Measurements from ENCODE around the gene TTLL6. TPM values are rescaled to one million over a fixed set of nuclear protein-coding genes. Genes with fewer than 3 reads are reported as not detected.

Gene TTLL6
- total and polyA plus RNA-seq, 4 donors = 0.02 to 0.08 TPM; not detected in 2

DNA sequence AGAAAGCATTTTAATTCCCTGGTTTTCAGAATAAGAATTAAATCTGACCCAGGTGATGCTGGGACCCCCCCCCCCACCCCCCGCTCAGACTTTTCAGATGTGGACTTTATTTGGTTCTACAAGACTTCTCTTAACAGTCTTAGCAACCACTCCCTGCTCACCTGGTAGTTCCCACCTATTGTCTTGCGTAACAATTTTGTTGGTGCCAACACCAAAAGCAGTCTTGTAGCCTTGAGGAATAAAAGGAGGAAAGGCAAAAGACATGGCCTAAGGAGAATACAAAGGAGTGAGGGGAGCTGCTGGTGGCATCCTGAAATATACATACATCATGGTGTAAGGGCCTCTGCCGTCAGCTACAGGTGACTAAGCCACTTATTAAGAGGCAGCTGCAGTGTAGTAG lies 5.0 kb downstream of the TTLL6 start:
- Histone ChIP-seq H3K27me3 (ENCODE audit: control insufficient read depth in 4 of 4, insufficient read depth in 4 of 4, low read length in 3 of 4) (no peaks in the 10 kb centered on the region), H3K9me3 (ENCODE audit: control insufficient read depth in 4 of 4, low read length in 3 of 4) (no peaks in the 10 kb centered on the region), H3K4me3 (ENCODE audit: low read depth in 1 of 3, low read length in 3 of 3) (no peak overlapping the region), H3K9ac (ENCODE audit: low read depth in 1 of 2, low read length in 2 of 2) (no peak overlapping the region), H3K36me3 (ENCODE audit: control insufficient read depth in 4 of 4, insufficient read depth in 3 of 4, low read depth in 1 of 4, low read length in 3 of 4) (no peaks in the 10 kb centered on the region), H3K4me1 (ENCODE audit: control insufficient read depth in 4 of 4, insufficient read depth in 4 of 4, low read length in 3 of 4) (peaks cover 2 to 8% (median 4%) of the 10 kb centered on the region in 4 donors), H3K27ac (ENCODE audit: low read depth in 1 of 2, low read length in 2 of 2) (no peak overlapping the region)
- DNase-seq (ENCODE audit: low spot score) = no peak
- no peak for TF ChIP-seq NR2F2 (IDR thresholded peaks at IDR 0.05)
- TF ChIP-seq TAF1 (conservative IDR thresholded peaks at IDR 0.05) = no peak
- TF ChIP-seq SP1 (IDR thresholded peaks at IDR 0.05) = no peak
- no peak for TF ChIP-seq HNF4A (conservative IDR thresholded peaks at IDR 0.05)
- TF ChIP-seq, protein P1, sequence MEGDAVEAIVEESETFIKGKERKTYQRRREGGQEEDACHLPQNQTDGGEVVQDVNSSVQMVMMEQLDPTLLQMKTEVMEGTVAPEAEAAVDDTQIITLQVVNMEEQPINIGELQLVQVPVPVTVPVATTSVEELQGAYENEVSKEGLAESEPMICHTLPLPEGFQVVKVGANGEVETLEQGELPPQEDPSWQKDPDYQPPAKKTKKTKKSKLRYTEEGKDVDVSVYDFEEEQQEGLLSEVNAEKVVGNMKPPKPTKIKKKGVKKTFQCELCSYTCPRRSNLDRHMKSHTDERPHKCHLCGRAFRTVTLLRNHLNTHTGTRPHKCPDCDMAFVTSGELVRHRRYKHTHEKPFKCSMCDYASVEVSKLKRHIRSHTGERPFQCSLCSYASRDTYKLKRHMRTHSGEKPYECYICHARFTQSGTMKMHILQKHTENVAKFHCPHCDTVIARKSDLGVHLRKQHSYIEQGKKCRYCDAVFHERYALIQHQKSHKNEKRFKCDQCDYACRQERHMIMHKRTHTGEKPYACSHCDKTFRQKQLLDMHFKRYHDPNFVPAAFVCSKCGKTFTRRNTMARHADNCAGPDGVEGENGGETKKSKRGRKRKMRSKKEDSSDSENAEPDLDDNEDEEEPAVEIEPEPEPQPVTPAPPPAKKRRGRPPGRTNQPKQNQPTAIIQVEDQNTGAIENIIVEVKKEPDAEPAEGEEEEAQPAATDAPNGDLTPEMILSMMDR (IDR thresholded peaks at IDR 0.05; ENCODE audit: low read depth, low read length, missing input control) = no peak
- TF ChIP-seq RAD21 (IDR thresholded peaks at IDR 0.05) = no peak
- TF ChIP-seq, protein P2, sequence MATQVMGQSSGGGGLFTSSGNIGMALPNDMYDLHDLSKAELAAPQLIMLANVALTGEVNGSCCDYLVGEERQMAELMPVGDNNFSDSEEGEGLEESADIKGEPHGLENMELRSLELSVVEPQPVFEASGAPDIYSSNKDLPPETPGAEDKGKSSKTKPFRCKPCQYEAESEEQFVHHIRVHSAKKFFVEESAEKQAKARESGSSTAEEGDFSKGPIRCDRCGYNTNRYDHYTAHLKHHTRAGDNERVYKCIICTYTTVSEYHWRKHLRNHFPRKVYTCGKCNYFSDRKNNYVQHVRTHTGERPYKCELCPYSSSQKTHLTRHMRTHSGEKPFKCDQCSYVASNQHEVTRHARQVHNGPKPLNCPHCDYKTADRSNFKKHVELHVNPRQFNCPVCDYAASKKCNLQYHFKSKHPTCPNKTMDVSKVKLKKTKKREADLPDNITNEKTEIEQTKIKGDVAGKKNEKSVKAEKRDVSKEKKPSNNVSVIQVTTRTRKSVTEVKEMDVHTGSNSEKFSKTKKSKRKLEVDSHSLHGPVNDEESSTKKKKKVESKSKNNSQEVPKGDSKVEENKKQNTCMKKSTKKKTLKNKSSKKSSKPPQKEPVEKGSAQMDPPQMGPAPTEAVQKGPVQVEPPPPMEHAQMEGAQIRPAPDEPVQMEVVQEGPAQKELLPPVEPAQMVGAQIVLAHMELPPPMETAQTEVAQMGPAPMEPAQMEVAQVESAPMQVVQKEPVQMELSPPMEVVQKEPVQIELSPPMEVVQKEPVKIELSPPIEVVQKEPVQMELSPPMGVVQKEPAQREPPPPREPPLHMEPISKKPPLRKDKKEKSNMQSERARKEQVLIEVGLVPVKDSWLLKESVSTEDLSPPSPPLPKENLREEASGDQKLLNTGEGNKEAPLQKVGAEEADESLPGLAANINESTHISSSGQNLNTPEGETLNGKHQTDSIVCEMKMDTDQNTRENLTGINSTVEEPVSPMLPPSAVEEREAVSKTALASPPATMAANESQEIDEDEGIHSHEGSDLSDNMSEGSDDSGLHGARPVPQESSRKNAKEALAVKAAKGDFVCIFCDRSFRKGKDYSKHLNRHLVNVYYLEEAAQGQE (IDR thresholded peaks at IDR 0.05) = no peak
- WGBS = 87% methylated on average over 3 of the region's 3 CpGs

DNA sequence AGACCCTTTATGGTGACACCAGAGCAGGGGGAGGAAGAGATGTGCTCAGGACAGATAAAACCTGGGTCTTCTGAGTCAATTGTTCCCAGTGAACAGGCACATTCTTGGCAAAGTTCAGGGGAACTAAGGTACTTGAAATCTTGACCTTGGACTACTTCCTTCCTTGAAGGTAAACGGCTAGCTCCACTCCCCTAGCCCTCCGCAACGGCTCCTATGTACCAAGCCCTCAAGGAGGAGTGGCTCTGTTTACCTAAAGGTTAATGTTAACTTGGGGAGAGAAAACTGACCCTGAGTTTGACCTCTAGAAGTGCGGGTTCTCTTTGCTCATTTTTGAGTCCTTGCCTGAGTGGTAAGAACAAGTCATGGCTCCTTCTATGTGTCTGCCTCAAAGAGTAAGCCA lies 7.8 kb downstream of the TTLL6 start:
- DNase-seq (ENCODE audit: low spot score) = no peak
- H3K36me3 ChIP-seq (ENCODE audit: control insufficient read depth in 4 of 4, insufficient read depth in 3 of 4, low read depth in 1 of 4, low read length in 3 of 4) = no peaks in the 10 kb centered on the region
- 21% methylated on average over 4 of the region's 4 CpGs for WGBS
- peaks cover 0 to 5% (median 2%) of the 10 kb centered on the region in 4 donors for H3K4me1 ChIP-seq (ENCODE audit: control insufficient read depth in 4 of 4, insufficient read depth in 4 of 4, low read length in 3 of 4)
- no peak overlapping the region for H3K27ac ChIP-seq (ENCODE audit: low read depth in 1 of 2, low read length in 2 of 2)
- H3K4me3 ChIP-seq (ENCODE audit: low read depth in 1 of 3, low read length in 3 of 3) = no peak overlapping the region
- no peaks in the 10 kb centered on the region for H3K27me3 ChIP-seq (ENCODE audit: control insufficient read depth in 4 of 4, insufficient read depth in 4 of 4, low read length in 3 of 4)
- H3K9ac ChIP-seq (ENCODE audit: low read depth in 1 of 2, low read length in 2 of 2) = no peak overlapping the region
- TF ChIP-seq NR2F2 (IDR thresholded peaks at IDR 0.05) (no peak), EGR1 (IDR thresholded peaks at IDR 0.05; ENCODE audit: low read depth in 2 of 2) (no peak), RXRA (IDR thresholded peaks at IDR 0.05) (no peak), SP1 (IDR thresholded peaks at IDR 0.05) (no peak), FOXA2 (IDR thresholded peaks at IDR 0.05) (no peak)
- TF ChIP-seq, protein P1 (IDR thresholded peaks at IDR 0.05; ENCODE audit: low read depth, low read length, missing input control) = no peak
- H3K9me3 ChIP-seq (ENCODE audit: control insufficient read depth in 4 of 4, low read length in 3 of 4) = no peaks in the 10 kb centered on the region
